ENCODE results near the gene LDHAL6B.

- TF ChIP-seq CTCF (IDR thresholded peaks at IDR 0.05) (no peak), POLR2A (IDR thresholded peaks at IDR 0.05; ENCODE audit: low read depth) (no peak)
Measured at GRCh38 chr15:59178151-59178695, 28.4 kb upstream of the LDHAL6B start.

Measured in esophagus muscularis mucosa (tissue), 3 donors.